DOHH2 (cell line): ENCODE measurements around the gene MORC1.
A peak's percentile ranks its signal among the peaks of the same experiment; 100 is the strongest.
"Not testable (repeated sequence)": the region's sequence is repeated elsewhere in the genome, so short reads cannot be mapped to it uniquely, and the experiment has no call there.

ENCODE experiments used
- H3F3A ChIP-seq: fragments of 200-600 bp; sonication (generic), shearing (Covaris generic); 2 replicates; pipeline ENCODE4 v1.6.0; 2016; ENCODE audit warnings: antibody characterized with exemption, mild to moderate bottlenecking; ENCODE audit not compliant: control insufficient read depth, insufficient read depth
- H3K27ac ChIP-seq: fragments of 200-600 bp; sonication (generic); 2 replicates; pipeline ENCODE4 v1.5.1; 2014; ENCODE audit warnings: low read depth, mild to moderate bottlenecking, low read length, moderate library complexity
- H3K27me3 ChIP-seq: fragments of 200-600 bp; sonication (generic); 2 replicates; pipeline ENCODE4 v1.6.1; 2014; ENCODE audit warnings: mild to moderate bottlenecking, low read length, mixed read lengths; ENCODE audit not compliant: control insufficient read depth
- H3K36me3 ChIP-seq: fragments of 200-600 bp; sonication (generic); 2 replicates; pipeline ENCODE4 v1.6.1; 2014; ENCODE audit warnings: mild to moderate bottlenecking, low read length, moderate library complexity, mixed read lengths; ENCODE audit not compliant: control insufficient read depth
- H3K4me1 ChIP-seq: fragments of 200-600 bp; sonication (generic); 2 replicates; pipeline ENCODE4 v1.6.1; 2014; ENCODE audit warnings: mild to moderate bottlenecking, low read length, mixed read lengths; ENCODE audit not compliant: control insufficient read depth
- H3K4me2 ChIP-seq: fragments of 200-600 bp; sonication (generic); 2 replicates; pipeline ENCODE4 v1.6.0; 2014; ENCODE audit warnings: mild to moderate bottlenecking, low read length, moderate library complexity
- H3K4me3 ChIP-seq: fragments of 200-600 bp; sonication (generic); 2 replicates; pipeline ENCODE4 v1.5.1; 2014; ENCODE audit warnings: mild to moderate bottlenecking, low read length, mixed read lengths
- H3K79me2 ChIP-seq: fragments of 200-600 bp; sonication (generic); 2 replicates; pipeline ENCODE4 v1.6.1; 2014; ENCODE audit warnings: mild to moderate bottlenecking, low read length, mixed read lengths; ENCODE audit not compliant: control insufficient read depth
- H3K9me2 ChIP-seq: fragments of 200-600 bp; sonication (generic); replicated peaks from 2 replicates; pipeline ENCODE4 v1.6.1; 2014; ENCODE audit warnings: mild to moderate bottlenecking, low read length, mixed read lengths; ENCODE audit not compliant: control insufficient read depth
- H3K9me3 ChIP-seq: fragments of 200-600 bp; sonication (generic); 2 replicates; pipeline ENCODE4 v1.6.1; 2014; ENCODE audit warnings: antibody characterized with exemption, low read length, mixed read lengths; ENCODE audit not compliant: control insufficient read depth, insufficient read depth
- H4K20me1 ChIP-seq: fragments of 200-600 bp; sonication (generic); 2 replicates; pipeline ENCODE4 v1.6.0; 2014; ENCODE audit warnings: low read depth, mild to moderate bottlenecking, antibody characterized with exemption, low read length, moderate library complexity; ENCODE audit not compliant: control insufficient read depth, insufficient read depth
- CTCF ChIP-seq: fragments of 200-600 bp; sonication (generic); IDR thresholded peaks from one replicate; pipeline ENCODE4 v1.5.1; 2014; ENCODE audit warnings: antibody characterized with exemption, mild to moderate bottlenecking, low read depth, low read length; ENCODE audit not compliant: poor library complexity, severe bottlenecking
- EZH2phosphoT487 ChIP-seq: fragments of 200-600 bp; sonication (generic); IDR thresholded peaks from 2 replicates; pipeline ENCODE4 v1.6.1; 2017; ENCODE audit warnings: borderline replicate concordance, mild to moderate bottlenecking, antibody characterized with exemption, low read length, moderate library complexity, mixed read lengths

Gene MORC1

DNA sequence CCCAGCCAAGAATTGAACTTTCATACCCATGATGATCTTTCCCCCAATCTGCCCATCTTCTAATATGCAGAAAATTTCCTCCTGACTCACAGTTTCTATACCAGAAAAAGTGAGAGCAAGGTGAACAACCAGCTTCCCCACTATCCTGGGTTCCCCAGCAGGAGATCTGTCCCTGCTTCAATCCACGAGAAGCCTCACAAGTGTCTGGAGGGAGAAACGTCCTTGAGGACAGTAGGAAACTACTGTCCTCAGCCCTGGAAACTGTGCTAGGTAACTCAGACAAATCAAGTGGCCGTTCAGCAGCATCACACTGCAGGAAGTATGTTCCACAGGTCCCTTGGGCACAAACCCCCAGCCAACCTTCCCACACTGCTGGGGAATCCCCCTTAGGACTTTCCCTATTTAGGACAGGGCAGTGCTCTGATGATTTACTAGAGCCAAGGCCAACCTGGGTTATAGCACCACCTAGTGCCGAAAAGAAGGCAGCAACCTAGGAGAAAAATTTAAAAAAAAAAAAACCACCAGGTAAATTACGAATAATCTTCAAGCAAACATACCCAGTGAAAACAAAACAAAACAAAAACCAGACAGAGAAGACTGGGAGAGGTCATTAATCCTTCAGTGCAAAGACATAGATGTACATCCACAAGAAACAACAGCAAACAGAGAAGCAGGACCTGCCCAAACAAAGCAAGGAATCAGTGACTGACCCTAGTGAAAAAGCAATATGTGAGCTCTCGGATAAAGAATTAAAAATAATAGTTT, 36.0 kb downstream of the MORC1 start:
- no peaks in the 10 kb centered on the region for H3K9me3 ChIP-seq
- H3K4me2 ChIP-seq: peak overlapping the region; percentile 39; the same call in 1 of the 2 replicates
- peak; percentile 82 for TF ChIP-seq CTCF
- no peak for TF ChIP-seq EZH2phosphoT487
- H3K79me2 ChIP-seq: no peaks in the 10 kb centered on the region
- H3K36me3 ChIP-seq: no peaks in the 10 kb centered on the region
- H3K27ac ChIP-seq: no peak overlapping the region
- no peaks in the 10 kb centered on the region for H3K27me3 ChIP-seq
- peaks cover 4% of the 10 kb centered on the region for H3K4me1 ChIP-seq
- no peaks in the 10 kb centered on the region for H3K9me2 ChIP-seq
- no peaks in the 10 kb centered on the region for H3F3A ChIP-seq
- H4K20me1 ChIP-seq: no peaks in the 10 kb centered on the region
- no peak overlapping the region for H3K4me3 ChIP-seq

DNA sequence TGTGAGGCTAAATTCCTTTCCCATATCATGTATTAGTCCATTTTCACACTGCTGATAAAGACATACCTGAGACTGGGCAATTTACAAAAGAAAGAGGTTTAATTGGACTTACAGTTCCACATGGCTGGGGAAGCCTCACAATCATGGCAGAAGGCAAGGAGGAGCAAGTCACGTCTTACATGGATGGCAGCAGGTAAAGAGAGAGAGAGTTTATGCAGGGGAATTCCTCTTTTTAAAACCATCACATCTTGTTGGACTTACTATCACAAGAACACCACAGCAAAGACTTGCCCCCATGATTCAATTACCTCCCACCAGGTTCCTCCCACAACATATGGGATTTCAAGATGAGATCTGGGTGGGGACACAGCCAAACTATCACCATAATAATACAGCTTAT, 37.8 kb downstream of the MORC1 start:
- H4K20me1 ChIP-seq, H3K4me3 ChIP-seq, H3K79me2 ChIP-seq, H3K27ac ChIP-seq, H3F3A ChIP-seq, H3K9me2 ChIP-seq, H3K4me1 ChIP-seq, H3K9me3 ChIP-seq, H3K36me3 ChIP-seq, H3K27me3 ChIP-seq, H3K4me2 ChIP-seq: not testable (repeated sequence)

- Histone ChIP-seq H3K9me3 (no peaks in the 10 kb centered on the region), H3K79me2 (no peaks in the 10 kb centered on the region), H3K27me3 (peaks cover 7% of the 10 kb centered on the region), H3K4me3 (no peak overlapping the region), H3F3A (no peaks in the 10 kb centered on the region), H3K4me2 (no peak overlapping the region), H3K9me2 (no peaks in the 10 kb centered on the region), H3K27ac (no peak overlapping the region), H3K4me1 (peaks cover 11% of the 10 kb centered on the region), H3K36me3 (no peaks in the 10 kb centered on the region), H4K20me1 (no peaks in the 10 kb centered on the region)
- TF ChIP-seq EZH2phosphoT487 (no peak), CTCF (no peak)
Measured at GRCh38 chr3:109073116-109073515, 44.8 kb downstream of the MORC1 start.

- Histone ChIP-seq H3K27ac (no peak overlapping the region), H3K9me2 (no peaks in the 10 kb centered on the region), H3K4me2 (no peak overlapping the region), H3K4me3 (no peak overlapping the region), H3K27me3 (peaks cover 7% of the 10 kb centered on the region), H3F3A (no peaks in the 10 kb centered on the region), H3K79me2 (no peaks in the 10 kb centered on the region), H4K20me1 (no peaks in the 10 kb centered on the region), H3K4me1 (peaks cover 11% of the 10 kb centered on the region), H3K36me3 (no peaks in the 10 kb centered on the region), H3K9me3 (no peaks in the 10 kb centered on the region)
- TF ChIP-seq EZH2phosphoT487 (no peak), CTCF (no peak)
Measured at GRCh38 chr3:109072194-109072593, 45.7 kb downstream of the MORC1 start.
